Vagina (tissue), 2 donors: Measurements from ENCODE around the gene RNF144A.

ENCODE experiments used
- POLR2AphosphoS5 ChIP-seq, 2 donors: sonication (generic); formaldehyde crosslinking; IDR thresholded peaks; one replicate each; pipeline ENCODE4 v1.9.0; 2017; ENCODE audit warnings: antibody characterized with exemption in 2 of 2, mild to moderate bottlenecking in 2 of 2, low read depth in 1 of 2; ENCODE audit not compliant: insufficient read depth in 1 of 2
- TF ChIP-seq, protein P1 (sequence below), 3 experiments: fragments of 450-650 bp in 2 of 3; fragments of 200-600 bp in 1 of 3; sonication (generic) in 1 of 3; IDR thresholded peaks; one replicate each; pipeline ENCODE4 v1.5.1; 2017 to 2019; ENCODE audit warnings: antibody characterized with exemption in 3 of 3, mild to moderate bottlenecking in 2 of 3, moderate library complexity in 2 of 3

DNA sequence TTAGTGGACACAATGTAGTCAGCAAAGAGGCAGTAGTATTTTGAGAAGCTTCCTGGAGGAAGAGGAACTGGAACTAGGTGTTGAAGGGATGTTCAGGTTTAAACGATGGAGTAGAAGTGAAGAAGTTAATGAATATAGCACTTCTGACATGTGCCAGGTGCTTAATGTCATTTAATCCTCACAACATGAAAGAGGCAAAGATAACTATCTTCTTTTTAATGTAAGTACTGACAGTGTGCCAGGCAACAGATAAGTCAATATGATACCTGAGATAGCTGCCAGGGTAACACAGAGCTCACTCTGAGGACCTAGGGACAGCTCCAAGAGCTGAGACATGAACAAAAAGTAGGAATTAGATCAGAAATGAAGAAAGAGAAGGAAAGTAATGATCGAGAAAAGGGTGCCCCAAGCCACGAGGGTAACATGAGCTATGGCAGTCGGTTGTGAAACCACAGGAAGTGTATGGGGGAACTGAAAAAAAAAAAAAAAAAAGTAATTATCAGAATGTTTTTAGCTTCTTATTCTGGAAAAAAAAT, 140.7 kb downstream of the RNF144A start:
- TF ChIP-seq, protein P1, sequence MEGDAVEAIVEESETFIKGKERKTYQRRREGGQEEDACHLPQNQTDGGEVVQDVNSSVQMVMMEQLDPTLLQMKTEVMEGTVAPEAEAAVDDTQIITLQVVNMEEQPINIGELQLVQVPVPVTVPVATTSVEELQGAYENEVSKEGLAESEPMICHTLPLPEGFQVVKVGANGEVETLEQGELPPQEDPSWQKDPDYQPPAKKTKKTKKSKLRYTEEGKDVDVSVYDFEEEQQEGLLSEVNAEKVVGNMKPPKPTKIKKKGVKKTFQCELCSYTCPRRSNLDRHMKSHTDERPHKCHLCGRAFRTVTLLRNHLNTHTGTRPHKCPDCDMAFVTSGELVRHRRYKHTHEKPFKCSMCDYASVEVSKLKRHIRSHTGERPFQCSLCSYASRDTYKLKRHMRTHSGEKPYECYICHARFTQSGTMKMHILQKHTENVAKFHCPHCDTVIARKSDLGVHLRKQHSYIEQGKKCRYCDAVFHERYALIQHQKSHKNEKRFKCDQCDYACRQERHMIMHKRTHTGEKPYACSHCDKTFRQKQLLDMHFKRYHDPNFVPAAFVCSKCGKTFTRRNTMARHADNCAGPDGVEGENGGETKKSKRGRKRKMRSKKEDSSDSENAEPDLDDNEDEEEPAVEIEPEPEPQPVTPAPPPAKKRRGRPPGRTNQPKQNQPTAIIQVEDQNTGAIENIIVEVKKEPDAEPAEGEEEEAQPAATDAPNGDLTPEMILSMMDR (IDR thresholded peaks at IDR 0.05), result no peak
- TF ChIP-seq POLR2AphosphoS5 (IDR thresholded peaks at IDR 0.05; ENCODE audit: insufficient read depth in 1 of 2, low read depth in 1 of 2), result no peak
